HepG2 (cell line): ENCODE results near the gene ARFGEF2. TPM values are rescaled to one million over a fixed set of nuclear protein-coding genes. Genes with fewer than 3 reads are reported as not detected.

Source experiments
- ATAC-seq: fragments of 200-7000 bp; cut with Tn5 transposase; 3 replicates; pipeline ENCODE4 v1.9.1; 2020; ENCODE audit warnings: mild to moderate bottlenecking, moderate library complexity
- BruUV-seq: library from RNA; stranded (reverse); fragments of 400-500 nt; replicated peaks from 2 replicates; lab custom pipeline; 2021; lab: Mats Ljungman, UMichigan
- CTCF ChIA-PET: fragments of 300-600 bp; formaldehyde crosslinking; extraction: SDS; loops from one replicate; lab custom pipeline; 2021; ENCODE audit warnings: low total read pairs, inconsistent platforms, low intra/inter-chr PET ratio; lab: Yijun Ruan, JAX
- POLR2A ChIA-PET: fragments of 350-600 bp; sonication (Branson Sonifier 250); formaldehyde crosslinking; loops from one replicate; lab custom pipeline; 2020; ENCODE audit warnings: antibody characterized with exemption, inconsistent platforms; lab: Yijun Ruan, JAX
- DNase-seq: peaks from one replicate; pipeline ENCODE4 v3.0.0-alpha.2; 2015; ENCODE audit warnings: low spot score
- FAIRE-seq: peaks from 3 replicates; lab custom pipeline; 2011; peaks lifted over from hg19 to GRCh38; lab: Jason Lieb, UNC
- H2AFZ ChIP-seq: one replicate; pipeline ENCODE4 v1.6.1; 2011; ENCODE audit warnings: low read length, inconsistent platforms
- H3K27ac ChIP-seq: fragments of 300-600 bp; 3 replicates; pipeline ENCODE4 v1.8.0; 2011; ENCODE audit warnings: mixed run types, mild to moderate bottlenecking, mixed read lengths, low read length, inconsistent platforms; ENCODE audit not compliant: insufficient read depth; ENCODE audit errors: extremely low read length
- H3K27me3 ChIP-seq, 2 experiments: fragments of 200-600 bp in 1 of 2; 2 replicates in 1 of 2; 3 replicates in 1 of 2; pipeline versions ENCODE4 v1.6.0 to v1.8.0; 2011; ENCODE audit warnings: low read length in 2 of 2, mild to moderate bottlenecking in 2 of 2, moderate library complexity in 2 of 2, inconsistent platforms in 1 of 2; ENCODE audit not compliant: insufficient read depth in 2 of 2, control insufficient read depth in 1 of 2
- H3K36me3 ChIP-seq, 2 experiments: fragments of 200-600 bp in 1 of 2; replicated peaks in 1 of 2; 2 replicates in 1 of 2; 3 replicates in 1 of 2; pipeline versions ENCODE4 v1.5.1 to v1.8.0; 2011; ENCODE audit warnings: low read length in 2 of 2, inconsistent platforms in 1 of 2; ENCODE audit not compliant: insufficient read depth in 2 of 2, control insufficient read depth in 1 of 2
- H3K4me1 ChIP-seq: 2 replicates; pipeline ENCODE4 v1.5.1; 2012; ENCODE audit warnings: low read length, inconsistent platforms; ENCODE audit not compliant: insufficient read depth
- H3K4me2 ChIP-seq: 2 replicates; pipeline ENCODE4 v1.6.0; 2011; ENCODE audit warnings: low read depth, low read length, inconsistent platforms
- H3K4me3 ChIP-seq, 3 experiments: fragments of 200-600 bp in 1 of 3; sonication (generic), shearing (Covaris generic) in 1 of 3; replicated peaks in 1 of 3; 2 replicates each; pipeline ENCODE4 v1.5.1; 2011 to 2016; ENCODE audit warnings: low read length in 3 of 3, inconsistent platforms in 2 of 3, low read depth in 2 of 3, mild to moderate bottlenecking in 2 of 3, control low read depth in 1 of 3, mixed read lengths in 1 of 3; ENCODE audit not compliant: insufficient read depth in 1 of 3
- H3K79me2 ChIP-seq: one replicate; pipeline ENCODE4 v1.6.1; 2011; ENCODE audit warnings: low read length, inconsistent platforms; ENCODE audit not compliant: insufficient read depth
- H3K9ac ChIP-seq: 2 replicates; pipeline ENCODE4 v1.6.0; 2011; ENCODE audit warnings: mild to moderate bottlenecking, low read depth, low read length, inconsistent platforms; ENCODE audit not compliant: insufficient read depth
- H3K9me3 ChIP-seq: 2 replicates; pipeline ENCODE4 v1.5.1; 2012; ENCODE audit warnings: mild to moderate bottlenecking, low read length
- H4K20me1 ChIP-seq: 2 replicates; pipeline ENCODE4 v1.6.0; 2011; ENCODE audit warnings: inconsistent platforms, mild to moderate bottlenecking, low read length, moderate library complexity; ENCODE audit not compliant: insufficient read depth
- ISX ChIP-seq: sonication (generic); formaldehyde crosslinking; conservative IDR thresholded peaks from 2 replicates; pipeline ENCODE4 v1.5.0; 2020; ENCODE audit warnings: missing genetic modification reagents
- PHF21A ChIP-seq: sonication (generic); formaldehyde crosslinking; IDR thresholded peaks from 2 replicates; pipeline ENCODE4 v1.5.0; 2020; ENCODE audit warnings: mild to moderate bottlenecking, missing genetic modification reagents
- POLR2A ChIP-seq, 2 experiments: IDR thresholded peaks; 2 replicates each; pipeline ENCODE4 v1.6.1; 2011; ENCODE audit warnings: low read depth in 2 of 2, low read length in 2 of 2, mild to moderate bottlenecking in 1 of 2, moderate library complexity in 1 of 2; ENCODE audit not compliant: insufficient read depth in 1 of 2
- RBM22 ChIP-seq: fragments of 200-400 bp; formaldehyde crosslinking; optimal IDR thresholded peaks from 2 replicates; pipeline ENCODE3; 2017; ENCODE audit warnings: mild to moderate bottlenecking, low read length, moderate library complexity
- ZNF7 ChIP-seq: IDR thresholded peaks from 2 replicates; pipeline ENCODE4 v1.6.1; 2016; ENCODE audit warnings: missing biosample characterization, missing genetic modification reagents
- whole genome bisulfite sequencing: methylation state at CpG from one replicate; pipeline ENCODE4 v1.1.6; 2017; ENCODE audit warnings: low lambda C conversion rate; 5-methylcytosine and 5-hydroxymethylcytosine counted together
- in situ Hi-C: cut with HindIII; loops from 2 replicates; pipeline ENCODE4 v1.10.0; 2017; ENCODE audit warnings: low pct_unique_long_range_greater_than_20kb; ENCODE audit not compliant: extremely low pct_ligation_motif_present
- intact Hi-C: fragments of 100-400 bp; cut with micrococcal nuclease; formaldehyde crosslinking; loops from one replicate; pipeline ENCODE4 v1.10.0; 2022; ENCODE audit not compliant: unreplicated experiment
- polyA plus RNA-seq, 8 experiments: library from polyadenylated mRNA; depleted of rRNA in 3 of 8; stranded (reverse) in 7 of 8; unstranded in 1 of 8; fragments of >200 nt; fragmentation: Illumina TruSeq in 4 of 8; extraction: Trizol in 4 of 8; gene quantifications; 2 replicates each; pipeline versions ENCODE4 v1.2.1 to v1.2.3, GENCODE V29; 2011 to 2016; ENCODE audit warnings: low read depth in 4 of 8, missing spikeins in 1 of 8, mixed read lengths in 1 of 8; ENCODE audit not compliant: insufficient read depth in 1 of 8
- total RNA-seq, 5 experiments: library from RNA; depleted of rRNA; stranded (reverse); fragments of >200 nt; fragmentation: Illumina TruSeq; extraction: Trizol; gene quantifications; 2 replicates each; pipeline ENCODE4 v1.2.3, GENCODE V29; 2016; ENCODE audit warnings: low read depth in 1 of 5
- TF ChIP-seq, protein P1 (sequence below): sonication (generic); formaldehyde crosslinking; IDR thresholded peaks from 2 replicates; pipeline ENCODE4 v1.4.0; 2020; ENCODE audit warnings: missing genetic modification reagents

Gene ARFGEF2
- total and polyA plus RNA-seq, 2 of the 13 experiments (the other 11 are each of a cell fraction or from before 2014, with no cell fraction given), result 44.0 to 60.8 TPM

DNA sequence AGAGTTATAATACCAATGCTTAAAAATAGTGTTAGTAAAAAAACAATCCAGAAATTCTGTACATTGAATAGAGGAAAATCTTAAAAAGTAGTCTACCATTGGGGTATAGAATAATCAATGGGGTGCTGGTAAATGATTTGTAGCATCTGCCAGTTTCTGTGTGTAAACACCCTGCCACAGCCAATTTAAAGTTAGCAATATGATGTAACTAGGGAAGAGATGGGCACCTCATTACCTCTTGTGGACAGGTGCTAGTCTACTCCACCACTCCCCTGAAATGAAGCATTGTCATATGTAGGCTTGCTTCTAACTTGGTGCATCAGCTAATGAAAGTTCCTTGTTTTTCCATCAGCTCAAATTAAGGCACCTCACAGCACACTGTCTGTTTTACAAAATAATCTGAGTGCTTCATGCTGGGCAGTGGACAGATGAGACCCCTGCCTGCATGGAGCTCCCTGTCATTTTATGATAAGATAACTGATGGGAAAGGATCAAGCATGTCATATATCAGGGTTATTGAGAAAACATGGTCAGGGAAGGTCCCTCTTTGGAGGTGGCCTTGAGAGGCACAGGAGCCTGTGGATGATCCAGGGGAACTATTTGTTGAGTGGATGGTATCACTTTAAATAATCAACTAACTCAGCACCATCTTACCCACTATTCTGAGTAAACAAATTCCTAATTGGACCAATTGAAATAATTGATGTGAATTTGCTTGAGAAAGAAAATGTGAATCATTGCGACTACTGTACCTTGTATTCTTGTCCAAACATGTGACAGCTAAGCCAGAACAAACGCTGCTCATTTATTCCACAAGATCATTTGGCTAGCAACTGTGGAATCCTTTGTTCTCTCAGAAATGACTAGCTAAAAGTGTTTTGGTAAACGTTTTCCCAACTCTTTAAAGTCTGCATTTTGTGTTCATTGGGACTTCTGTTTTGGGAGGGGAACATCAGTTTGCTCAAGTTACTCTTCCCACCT is 78.7 kb downstream of the ARFGEF2 start:
- ATAC-seq (peak; percentile 47), FAIRE-seq (no peak), DNase-seq (peak; percentile 52)
- no peaks in the 10 kb centered on the region for H3K79me2 ChIP-seq
- peaks cover 11% of the 10 kb centered on the region for H3K4me1 ChIP-seq
- no peaks in the 10 kb centered on the region for H4K20me1 ChIP-seq
- ChIA-PET CTCF (no interaction called here), POLR2A (interaction anchor here (0.6 to 1.0 kb wide), 3 partner anchors 9 to 46 kb away, joined by 3 to 4 read pairs (median 3); partner anchors contain the start of gene CSE1L)
- TF ChIP-seq ZNF7 (CRISPR knock-in tag), result no peak
- 0 out of 2 replicates have a peak, but pooled peaks have one; percentile 18 for TF ChIP-seq PHF21A (CRISPR knock-in tag)
- peak in 1 of 2 experiments; percentile 16; a peak in 1 of 4 replicates for TF ChIP-seq POLR2A (IDR thresholded peaks at IDR 0.05; ENCODE audit: insufficient read depth in 1 of 2, low read depth in 2 of 2, low read length in 2 of 2)
- no peak for TF ChIP-seq ISX (CRISPR knock-in tag)
- TF ChIP-seq RBM22, result peak; percentile 89
- TF ChIP-seq, protein P1, sequence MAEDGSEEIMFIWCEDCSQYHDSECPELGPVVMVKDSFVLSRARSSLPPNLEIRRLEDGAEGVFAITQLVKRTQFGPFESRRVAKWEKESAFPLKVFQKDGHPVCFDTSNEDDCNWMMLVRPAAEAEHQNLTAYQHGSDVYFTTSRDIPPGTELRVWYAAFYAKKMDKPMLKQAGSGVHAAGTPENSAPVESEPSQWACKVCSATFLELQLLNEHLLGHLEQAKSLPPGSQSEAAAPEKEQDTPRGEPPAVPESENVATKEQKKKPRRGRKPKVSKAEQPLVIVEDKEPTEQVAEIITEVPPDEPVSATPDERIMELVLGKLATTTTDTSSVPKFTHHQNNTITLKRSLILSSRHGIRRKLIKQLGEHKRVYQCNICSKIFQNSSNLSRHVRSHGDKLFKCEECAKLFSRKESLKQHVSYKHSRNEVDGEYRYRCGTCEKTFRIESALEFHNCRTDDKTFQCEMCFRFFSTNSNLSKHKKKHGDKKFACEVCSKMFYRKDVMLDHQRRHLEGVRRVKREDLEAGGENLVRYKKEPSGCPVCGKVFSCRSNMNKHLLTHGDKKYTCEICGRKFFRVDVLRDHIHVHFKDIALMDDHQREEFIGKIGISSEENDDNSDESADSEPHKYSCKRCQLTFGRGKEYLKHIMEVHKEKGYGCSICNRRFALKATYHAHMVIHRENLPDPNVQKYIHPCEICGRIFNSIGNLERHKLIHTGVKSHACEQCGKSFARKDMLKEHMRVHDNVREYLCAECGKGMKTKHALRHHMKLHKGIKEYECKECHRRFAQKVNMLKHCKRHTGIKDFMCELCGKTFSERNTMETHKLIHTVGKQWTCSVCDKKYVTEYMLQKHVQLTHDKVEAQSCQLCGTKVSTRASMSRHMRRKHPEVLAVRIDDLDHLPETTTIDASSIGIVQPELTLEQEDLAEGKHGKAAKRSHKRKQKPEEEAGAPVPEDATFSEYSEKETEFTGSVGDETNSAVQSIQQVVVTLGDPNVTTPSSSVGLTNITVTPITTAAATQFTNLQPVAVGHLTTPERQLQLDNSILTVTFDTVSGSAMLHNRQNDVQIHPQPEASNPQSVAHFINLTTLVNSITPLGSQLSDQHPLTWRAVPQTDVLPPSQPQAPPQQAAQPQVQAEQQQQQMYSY (CRISPR knock-in tag), result peak; percentile 95
- BruUV-seq, result TSS peak; percentile 22
- H3K36me3 ChIP-seq, result peaks cover 30 to 78% of the 10 kb centered on the region in 2 experiments
- H3K9ac ChIP-seq, result no peak overlapping the region
- in situ Hi-C loops, result no loop called here
- no peak overlapping the region for H3K4me3 ChIP-seq
- no peaks in the 10 kb centered on the region for H3K9me3 ChIP-seq
- H3K27ac ChIP-seq, result peak overlapping the region; percentile 3
- no peak overlapping the region for H2AFZ ChIP-seq
- 58% methylated on average over 3 of the region's 3 CpGs for WGBS
- intact Hi-C loops, result no loop called here
- H3K27me3 ChIP-seq, result no peaks in the 10 kb centered on the region
- H3K4me2 ChIP-seq, result no peak overlapping the region
